HG03280 (cell line): ENCODE measurements around the gene HOATZ.

Experiments used
- ATAC-seq: cut with Tn5 transposase; IDR thresholded peaks from one replicate; pipeline ENCODE4 v1.9.1; 2021; ENCODE audit warnings: mild to moderate bottlenecking, moderate library complexity; ENCODE audit not compliant: unreplicated experiment

Gene HOATZ

GRCh38 chr11:111521135-111521534 is 6.6 kb downstream of the HOATZ start:
- ATAC-seq = no peak

- no peak for ATAC-seq
These were observed 7.8 kb downstream of the HOATZ start for GRCh38 chr11:111522426-111522825.

DNA sequence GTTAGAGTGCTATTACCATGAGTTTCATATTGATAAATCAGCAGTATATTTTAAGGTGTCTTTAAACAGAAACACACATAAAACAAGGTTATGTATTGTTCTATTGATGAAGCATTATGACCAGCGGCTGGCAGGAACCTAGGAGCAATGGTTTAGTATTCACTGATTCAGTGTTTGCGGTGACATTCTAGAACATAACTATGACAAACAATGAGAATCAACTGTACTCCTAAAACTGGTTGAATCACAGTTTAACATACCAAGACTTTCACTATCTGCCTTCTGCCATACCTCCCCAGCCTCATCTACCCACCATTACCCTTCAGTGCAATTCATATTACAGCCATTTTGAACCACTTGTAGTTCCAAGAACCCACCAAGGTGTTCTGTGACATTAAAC is 8.8 kb downstream of the HOATZ start:
- no peak for ATAC-seq

- no peak for ATAC-seq
These were observed 9.5 kb downstream of the HOATZ start for GRCh38 chr11:111524056-111524455.

GRCh38 chr11:111525456-111525855 is 10.9 kb downstream of the HOATZ start:
- ATAC-seq = no peak

DNA sequence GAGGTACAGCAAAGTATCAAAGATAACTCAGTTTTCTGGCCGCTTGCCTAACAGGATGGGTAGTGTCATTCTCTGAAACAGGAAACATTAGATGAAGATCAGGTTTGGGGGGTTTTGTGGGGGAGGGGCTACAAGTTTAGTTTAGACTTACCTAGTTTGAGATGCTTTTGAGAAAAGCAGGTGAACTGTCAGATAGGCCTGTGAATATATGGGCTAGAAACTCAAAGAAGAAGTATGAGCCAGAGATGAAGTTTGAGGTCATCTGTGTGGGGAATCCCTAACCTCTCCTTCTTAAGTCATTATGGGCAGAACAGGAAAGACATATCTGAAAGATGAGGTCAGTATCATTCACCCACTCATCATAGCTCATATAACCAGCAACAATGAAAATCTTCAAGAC is 11.9 kb downstream of the HOATZ start:
- no peak for ATAC-seq

DNA sequence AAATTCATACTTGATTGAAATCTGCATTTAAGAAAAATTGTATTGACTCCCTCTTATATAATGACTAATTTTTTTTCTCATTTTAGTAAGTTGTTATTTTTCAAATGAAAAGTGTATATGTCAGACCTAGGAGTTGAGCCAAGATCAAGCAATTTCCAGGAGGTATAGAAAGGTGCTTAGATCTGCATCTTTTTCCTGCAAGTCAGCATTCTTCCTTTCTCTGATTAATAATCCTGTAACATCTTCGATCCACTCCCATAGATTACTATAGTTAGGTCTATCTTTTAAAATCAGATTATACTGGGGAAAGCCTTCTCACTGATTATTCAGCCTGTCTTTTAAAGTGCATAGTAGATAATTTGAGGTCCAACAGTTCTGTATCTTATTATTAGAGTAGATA is 12.7 kb downstream of the HOATZ start:
- no peak for ATAC-seq

DNA sequence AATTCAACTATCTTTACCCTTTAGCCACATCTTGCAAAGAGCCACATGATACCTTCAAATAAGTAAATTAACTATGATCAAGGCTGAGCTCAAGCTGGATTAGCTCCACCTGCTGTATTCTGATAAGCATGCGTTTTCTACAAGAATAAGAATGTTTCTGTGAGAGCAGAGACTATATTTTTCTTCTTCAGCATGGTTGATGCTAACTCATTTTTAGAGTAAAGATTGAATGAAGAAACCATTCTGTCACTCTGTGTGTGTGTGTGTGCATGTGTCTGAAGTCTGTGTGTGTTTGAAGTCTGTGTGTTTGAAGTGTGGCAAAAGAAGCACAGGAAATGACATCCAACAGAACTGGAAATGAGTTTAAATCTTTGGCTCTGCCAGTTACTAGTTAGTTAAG is 14.0 kb downstream of the HOATZ start:
- ATAC-seq = no peak

DNA sequence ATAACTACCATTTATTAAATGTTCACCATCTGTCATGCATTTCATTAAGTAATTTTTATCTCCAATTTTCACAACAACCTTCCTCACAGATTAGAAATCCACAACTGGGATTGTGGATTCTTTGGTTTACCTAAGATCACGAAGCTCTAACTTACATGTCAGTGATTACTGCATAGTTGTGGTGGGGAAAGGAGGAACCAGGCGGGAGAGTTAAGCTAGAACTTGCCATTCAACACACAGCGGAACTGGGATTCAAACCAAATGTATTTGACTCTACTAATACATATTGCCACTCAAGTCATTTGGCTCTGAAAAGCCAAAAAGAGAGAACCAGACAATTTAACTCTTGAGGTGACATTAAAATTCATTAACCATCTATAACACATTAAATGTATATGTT is 15.5 kb downstream of the HOATZ start:
- ATAC-seq = no peak

- no peak for ATAC-seq
These were observed 16.6 kb downstream of the HOATZ start for GRCh38 chr11:111531136-111531535.

GRCh38 chr11:111531687-111532364 is 17.2 kb downstream of the HOATZ start:
- ATAC-seq = no peak

DNA sequence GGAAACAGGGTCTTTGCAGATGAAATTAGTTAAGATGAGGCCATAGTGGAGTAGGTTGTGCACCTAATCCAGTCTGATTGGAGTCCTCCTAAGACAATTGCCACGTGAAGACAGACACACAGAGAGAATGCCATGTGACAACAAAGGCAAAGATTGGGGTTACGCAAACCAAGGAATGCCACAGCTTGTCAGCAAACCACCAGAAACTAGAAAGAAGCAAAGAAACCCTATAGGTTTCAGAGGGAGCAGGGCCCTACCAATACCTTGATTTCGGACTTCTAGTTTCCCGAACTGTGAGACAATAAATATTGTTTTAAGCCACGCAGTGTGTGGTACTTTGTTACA is 17.8 kb downstream of the HOATZ start:
- ATAC-seq = no peak

DNA sequence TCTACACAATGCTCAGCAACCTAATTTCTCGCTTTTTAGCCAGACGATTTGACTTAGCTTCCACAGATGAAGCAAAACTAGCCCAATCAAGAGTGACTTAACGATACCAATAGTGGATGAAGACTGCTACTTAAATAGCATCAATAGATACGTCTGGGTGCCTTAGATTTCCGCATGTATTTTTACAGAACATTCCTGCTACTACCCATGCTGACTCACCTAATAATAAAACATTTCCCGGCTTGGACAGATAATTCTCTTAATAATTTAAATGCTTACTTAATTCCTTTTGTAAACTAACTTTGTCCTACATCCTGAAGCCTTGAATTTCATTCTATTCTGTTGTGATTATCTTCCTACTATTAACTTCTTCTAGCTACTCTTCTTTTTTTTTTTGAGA is 20.7 kb downstream of the HOATZ start:
- ATAC-seq = no peak

DNA sequence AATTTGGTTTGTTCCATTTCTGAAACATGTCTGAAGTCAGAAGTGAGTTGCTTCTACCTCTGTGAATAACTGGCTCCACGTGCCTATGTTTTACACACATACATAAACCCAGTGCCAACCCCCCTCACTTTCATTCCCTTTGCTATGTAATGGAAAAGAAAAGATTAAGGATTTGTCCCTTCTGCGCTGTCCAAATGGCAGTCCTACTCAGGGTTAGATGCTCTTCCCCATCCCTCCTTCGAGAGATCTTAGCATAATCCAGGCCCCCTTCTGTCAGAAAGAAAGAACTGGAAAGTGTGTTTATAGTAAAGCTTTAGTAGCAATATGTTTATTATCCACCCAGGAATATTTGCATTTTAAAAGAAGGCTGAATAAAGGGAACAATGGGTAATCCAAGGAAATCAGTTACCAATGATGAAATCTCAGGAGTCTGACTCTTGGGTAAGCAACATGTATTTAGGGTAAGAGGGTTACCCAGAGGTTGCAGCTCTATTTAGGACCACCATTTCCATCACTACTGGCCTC is 22.8 kb downstream of the HOATZ start:
- ATAC-seq = no peak

DNA sequence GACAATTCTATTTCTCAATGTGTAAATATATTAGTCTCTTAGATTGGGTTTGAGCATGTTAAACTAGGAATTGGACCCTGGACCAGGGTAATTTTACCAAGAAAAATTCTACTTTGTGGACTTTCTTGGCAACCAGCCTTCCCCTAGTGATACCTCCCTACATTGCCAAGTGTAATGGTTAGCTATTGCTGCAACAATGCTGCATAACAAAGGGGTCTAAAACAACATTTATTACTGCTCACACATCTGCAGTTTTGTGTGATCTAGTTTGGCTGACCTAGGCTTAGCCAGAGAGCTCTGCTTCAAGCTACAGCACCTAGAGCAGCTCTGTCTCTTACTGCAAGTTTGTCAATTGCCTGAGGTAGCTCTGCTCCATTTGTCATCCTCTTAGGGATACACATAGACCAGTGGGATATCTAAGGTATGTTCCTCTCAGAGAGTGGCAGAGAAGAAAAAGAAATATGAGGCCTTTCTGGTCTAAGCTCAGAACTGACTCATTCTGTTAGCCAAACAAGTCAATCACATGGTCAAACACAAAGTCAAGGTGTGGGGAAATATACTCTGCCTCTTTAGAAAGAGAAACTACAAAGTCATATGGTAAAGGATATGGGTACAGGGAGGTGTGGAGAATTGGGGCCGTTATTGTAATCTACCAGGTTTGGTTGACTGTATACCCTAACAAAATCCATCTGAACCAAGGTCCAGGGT is 24.0 kb downstream of the HOATZ start:
- ATAC-seq = no peak

DNA sequence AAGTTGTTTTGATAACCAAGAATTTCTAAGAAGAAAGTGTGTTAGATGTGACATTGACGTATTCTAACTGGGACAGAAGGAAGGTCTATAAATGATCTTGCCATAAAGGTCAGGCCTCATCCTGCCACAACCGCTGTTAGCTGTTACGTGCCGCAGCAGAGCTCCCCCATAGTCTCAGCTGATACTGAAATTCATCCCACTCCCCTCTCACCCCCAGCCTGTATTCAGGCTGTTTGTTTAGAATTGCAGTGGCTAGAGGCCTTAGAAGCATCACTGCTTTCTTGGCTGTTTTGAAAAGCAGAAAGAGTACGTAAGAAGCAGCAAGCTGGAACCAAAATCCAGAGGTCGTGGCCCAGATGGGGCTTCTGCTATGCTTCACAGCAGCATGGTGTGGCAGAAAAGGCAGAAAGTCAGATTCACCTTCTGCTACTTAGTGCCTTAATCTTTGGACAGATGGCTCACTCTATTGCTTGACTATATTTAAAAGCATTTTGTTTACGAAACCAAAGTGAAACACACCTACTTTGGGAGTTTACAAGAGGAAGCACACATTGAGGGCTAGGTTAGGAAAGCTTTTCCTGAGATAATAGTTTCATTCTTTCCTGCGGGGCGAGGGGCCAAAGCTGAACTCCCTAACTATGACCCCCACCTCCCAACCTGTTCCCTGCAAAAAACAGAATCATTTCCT is 25.0 kb downstream of the HOATZ start:
- no peak for ATAC-seq

DNA sequence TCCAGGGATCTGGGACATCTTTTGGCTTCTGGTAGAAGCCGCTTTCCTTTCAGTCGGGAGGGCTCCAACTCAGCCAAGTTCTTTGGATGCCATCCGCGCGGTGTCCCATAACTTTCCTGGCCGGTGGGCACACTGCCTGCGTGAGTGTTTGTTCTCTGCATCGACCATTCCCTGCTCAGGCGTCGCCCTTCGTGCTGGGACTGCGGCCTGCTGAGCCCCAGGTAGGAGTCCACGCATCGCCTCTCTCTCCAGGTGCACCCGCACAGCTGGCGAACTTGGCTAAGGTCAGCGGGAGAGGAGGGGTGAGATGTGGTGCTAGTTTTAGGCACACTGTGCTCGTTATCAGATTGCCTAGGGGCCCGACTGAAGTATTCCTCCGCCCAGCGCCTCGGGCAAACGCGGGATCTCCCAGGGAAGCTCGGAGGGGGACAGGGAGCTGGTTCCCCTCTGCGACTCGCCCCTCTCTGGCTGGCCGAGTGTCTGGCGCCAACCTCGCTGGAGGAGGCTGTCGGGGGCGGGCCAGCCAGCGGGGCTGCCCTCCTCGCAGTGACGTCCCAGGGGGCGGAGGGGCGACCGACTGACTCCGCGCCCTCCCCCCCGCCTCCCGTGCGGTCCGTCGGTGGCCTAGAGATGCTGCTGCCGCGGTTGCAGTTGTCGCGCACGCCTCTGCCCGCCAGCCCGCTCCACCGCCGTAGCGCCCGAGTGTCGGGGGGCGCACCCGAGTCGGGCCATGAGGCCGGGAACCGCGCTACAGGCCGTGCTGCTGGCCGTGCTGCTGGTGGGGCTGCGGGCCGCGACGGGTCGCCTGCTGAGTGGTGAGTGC is 25.7 kb downstream of the HOATZ start, which contains the start of gene LAYN:
Gene LAYN, plus strand, starts transcription at position 607 of the 823 bp plus-strand sequence. Its CDS starts 124 bp downstream, at position 731.
- ATAC-seq = no peak

GRCh38 chr11:111540937-111541253 is 26.3 kb downstream of the HOATZ start:
- ATAC-seq = no peak

GRCh38 chr11:111541254-111542061 is 26.9 kb downstream of the HOATZ start:
- ATAC-seq = no peak

- no peak for ATAC-seq
These were observed 28.2 kb downstream of the HOATZ start for GRCh38 chr11:111542606-111543275.
